HG03520 (cell line): Measurements from ENCODE around the gene TTC34.
"Not testable (repeated sequence)": the region's sequence is repeated elsewhere in the genome, so short reads cannot be mapped to it uniquely, and the experiment has no call there.

Source experiments
- ATAC-seq: cut with Tn5 transposase; IDR thresholded peaks from one replicate; pipeline ENCODE4 v1.9.1; 2021; ENCODE audit warnings: mild to moderate bottlenecking, moderate library complexity; ENCODE audit not compliant: unreplicated experiment

Gene TTC34

GRCh38 chr1:2799811-2800663, 1.5 kb downstream of the TTC34 start:
- no peak for ATAC-seq

DNA sequence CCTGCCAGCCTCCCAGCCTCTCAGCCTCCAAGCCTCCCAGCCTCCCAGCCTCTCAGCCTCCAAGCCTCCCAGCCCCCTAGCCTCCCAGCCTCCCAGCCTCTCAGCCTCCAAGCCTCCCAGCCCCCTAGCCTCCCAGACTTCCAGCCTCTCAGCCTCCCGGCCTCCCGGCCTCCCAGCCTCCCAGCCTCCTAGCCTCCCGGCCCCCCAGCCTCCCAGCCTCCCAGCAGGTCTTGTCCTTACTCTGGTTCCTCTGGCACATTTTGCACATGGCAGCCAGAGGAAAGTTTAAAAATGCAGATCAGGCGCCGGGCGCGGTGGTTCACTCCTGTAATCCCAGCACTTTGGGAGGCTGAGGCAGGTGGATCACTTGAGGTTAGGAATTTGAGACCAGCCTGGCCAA, 2.5 kb downstream of the TTC34 start:
- ATAC-seq, result not testable (repeated sequence)

GRCh38 chr1:2797741-2798016, 3.8 kb downstream of the TTC34 start:
- ATAC-seq, result no peak

DNA sequence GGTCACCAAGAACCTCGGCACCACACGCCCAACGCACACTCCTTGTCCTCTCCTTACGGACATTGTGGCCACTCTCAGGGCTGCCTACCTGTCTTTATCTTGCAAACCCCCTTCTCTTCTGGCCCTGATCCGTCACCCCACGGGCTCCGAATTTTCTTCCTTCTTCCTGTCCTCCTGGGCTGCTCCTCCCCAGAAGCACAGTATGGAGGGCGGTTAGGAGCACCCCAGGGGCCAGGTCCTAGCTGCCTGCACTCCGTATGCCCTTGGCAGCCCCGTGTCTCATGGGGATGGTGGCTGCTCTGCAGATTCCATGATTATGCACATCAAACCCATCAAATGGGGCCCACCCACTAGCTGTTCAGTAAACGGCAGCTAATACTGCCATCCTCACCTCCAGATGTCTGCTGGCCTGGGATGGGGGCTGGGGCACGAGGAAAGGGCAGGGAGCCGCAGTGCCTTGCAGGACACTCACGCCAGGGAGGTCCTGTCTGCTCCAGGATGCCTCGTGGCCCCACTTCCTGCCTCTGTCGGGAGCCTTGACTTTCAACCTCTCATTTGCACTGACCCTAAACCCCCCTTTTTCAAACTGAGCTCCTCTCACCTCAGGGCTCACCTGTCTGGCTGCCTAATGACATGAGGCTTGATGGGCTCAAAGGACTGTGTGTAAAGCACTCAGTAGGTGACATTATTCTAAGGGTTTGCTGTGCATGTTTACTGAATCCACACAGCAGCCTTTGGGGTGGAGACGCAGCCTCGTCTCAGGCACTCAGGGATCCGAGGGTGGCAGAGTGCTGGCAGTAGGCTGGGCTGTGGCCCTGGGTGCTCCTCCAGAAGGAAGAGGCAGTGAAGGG, 4.4 kb downstream of the TTC34 start:
- ATAC-seq, result no peak

DNA sequence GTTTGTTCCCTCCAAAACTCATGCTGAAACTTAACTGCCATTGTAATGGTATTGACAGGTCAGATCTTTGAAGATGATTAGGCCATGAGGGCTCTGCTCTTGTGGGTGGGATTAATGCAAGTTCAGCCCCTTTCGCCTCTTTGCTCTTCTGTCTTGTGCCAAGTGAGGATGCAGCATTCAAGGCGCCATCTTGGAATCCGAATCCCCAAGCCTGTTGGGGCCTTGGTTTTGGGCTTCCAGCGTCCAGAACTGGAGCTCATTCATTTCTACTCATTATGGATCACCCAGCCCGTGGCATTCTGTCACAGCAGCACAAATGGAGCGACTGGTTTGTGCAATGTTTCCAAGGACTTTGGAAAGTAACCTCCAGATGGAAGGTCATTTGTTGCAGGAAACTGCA, 5.6 kb downstream of the TTC34 start:
- no peak for ATAC-seq

GRCh38 chr1:2791027-2791760, 10.3 kb downstream of the TTC34 start:
- ATAC-seq, result no peak

DNA sequence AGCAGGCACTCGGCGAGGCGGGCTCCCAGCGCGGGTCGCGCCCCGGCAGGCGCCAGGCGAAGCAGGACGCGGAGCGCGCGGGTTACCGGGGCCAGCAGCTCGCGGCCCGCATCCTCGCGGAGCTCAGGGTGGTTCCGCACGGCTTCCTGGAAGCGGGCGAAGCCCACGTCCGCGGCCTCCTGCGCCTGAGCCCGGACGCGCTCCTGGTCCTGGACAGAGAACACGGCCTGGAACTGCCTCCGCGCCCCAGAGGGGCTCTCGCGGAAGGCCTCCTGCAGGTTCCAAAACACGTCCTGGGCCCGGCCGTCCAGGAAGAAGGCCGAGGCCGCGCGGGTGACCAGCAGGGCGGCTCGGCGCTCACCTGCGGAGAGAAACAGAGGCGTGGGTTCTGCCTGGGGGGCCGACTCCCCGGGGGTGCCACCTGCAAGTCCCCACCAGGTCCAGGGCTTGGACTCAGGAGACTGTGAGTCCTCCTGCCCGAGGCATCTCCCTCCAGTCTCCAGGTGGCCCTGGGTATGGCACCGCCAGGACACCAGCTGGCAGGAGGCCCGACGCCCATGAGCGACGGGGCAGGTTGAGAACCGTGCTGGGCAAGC, 11.4 kb downstream of the TTC34 start:
- ATAC-seq, result no peak

DNA sequence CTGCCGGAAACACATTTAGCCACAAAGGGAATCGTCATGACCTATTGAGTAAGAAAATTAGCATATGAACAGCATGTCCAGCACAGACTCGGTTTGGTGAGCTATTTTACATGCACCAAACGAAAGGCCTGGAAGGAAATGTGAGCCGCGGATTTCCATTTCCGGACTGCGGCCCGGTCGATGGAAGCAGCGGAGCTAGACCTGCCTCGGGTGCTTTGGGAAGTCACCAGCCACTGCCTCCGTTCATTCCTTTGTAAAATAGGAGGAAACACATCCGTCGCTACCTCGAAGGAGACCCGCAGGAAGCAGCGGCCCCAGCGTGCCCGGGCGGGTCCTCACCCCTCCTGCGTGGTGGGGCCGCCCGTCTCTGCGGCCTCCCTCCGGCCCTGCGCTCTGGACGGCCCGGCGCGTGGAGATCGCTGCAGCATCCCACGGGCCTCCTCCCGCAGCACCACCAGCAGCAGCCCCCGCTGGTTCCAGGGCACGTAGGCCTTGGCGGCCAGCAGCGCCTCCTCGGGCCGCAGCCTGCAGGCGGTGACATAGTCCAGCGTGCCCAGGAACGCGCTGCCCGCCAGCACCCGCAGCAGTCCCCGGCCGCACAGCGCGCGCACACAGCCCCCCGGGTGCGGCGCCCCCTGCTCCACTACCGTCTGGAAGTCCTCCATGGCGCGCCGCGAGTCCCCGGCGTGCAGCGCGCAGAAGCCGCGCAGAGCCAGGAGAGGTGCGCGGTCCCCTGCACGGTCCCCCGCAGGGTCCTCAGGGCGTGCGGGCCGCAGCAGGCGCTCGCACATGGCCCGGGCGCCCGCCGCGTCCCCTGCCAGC, 12.1 kb downstream of the TTC34 start:
- no peak for ATAC-seq

GRCh38 chr1:2788506-2789163, 12.9 kb downstream of the TTC34 start:
- ATAC-seq, result no peak

DNA sequence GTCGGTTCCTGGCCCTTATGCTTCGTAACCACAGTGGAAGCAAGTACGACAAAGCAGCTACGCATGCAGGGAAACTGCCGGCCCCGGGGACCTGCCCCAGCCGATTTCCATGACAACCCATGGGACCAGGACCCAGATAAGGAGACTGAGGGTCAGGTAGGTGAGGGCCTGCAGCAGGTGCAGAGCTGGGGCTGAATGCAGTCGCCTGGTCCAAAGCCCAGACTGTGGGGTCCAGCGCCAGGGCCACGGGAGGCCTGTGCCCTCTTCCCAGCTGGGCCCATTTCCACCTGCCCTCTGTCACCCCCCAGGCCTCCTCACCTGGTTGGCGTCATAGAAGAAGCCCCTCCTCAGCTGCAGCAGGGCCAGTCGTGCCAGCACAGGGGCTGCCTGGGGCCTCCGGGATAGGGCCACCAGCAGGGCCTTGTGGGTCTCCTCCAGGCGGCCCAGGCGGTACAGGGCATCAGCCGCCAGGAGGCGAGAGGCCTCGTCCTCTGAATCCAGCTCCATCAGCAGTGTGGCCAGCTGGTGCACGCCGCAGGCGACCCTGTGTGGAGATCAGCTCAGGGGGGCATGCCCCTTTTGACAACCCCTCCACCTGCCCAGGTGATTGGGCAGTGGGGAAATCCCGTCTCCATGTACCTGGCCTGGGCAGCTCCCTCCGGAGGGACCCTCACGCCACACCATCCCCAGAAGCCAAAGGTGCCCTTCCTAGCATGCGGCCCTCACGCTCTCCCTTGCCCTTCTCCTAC, 14.2 kb downstream of the TTC34 start:
- no peak for ATAC-seq

DNA sequence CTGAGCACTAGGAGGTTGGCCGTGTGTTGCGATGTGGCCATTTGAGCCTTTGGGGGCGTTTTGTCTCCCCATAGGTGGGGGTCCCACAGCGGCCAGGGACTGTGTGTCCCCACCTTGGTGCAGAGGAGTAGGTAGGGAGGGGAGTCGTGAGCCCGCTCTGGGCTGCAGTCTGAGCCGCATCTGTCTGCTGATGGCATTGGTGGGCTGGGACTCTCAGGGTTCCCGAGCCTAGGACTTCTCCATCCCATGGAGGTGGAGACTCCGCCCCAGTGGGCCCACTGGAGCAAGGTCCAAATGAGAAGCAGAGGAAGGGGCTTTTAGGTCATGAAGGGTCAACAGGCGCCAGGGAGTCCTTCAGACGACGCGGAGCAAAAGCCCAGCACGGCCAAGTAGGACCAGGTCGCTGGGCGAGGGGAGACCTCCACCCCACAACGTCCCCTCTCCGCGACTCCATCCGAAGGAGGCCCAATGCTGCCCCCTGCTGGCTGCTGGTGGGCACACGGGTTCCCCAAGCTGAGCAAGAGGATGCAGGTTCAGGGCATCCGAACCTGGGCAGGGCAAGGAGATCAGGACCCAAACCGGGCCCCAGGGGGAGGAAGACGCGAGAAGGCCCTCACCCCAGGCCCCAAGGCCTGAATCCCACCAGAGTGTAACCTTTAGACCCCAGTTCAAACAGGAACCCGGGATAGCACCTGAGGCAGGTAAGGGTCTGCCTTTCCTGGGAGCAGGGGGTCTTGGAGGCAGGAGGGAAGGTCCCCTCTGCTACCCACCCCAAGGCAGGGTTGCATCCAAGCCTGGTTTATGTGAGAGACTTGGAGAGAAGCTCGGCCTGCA, 14.9 kb downstream of the TTC34 start:
- ATAC-seq, result no peak

GRCh38 chr1:2785631-2786328, 15.7 kb downstream of the TTC34 start:
- ATAC-seq, result no peak

- no peak for ATAC-seq
Measured at GRCh38 chr1:2784854-2785630, 16.5 kb downstream of the TTC34 start.

GRCh38 chr1:2783435-2784397, 17.8 kb downstream of the TTC34 start:
- no peak for ATAC-seq

- no peak for ATAC-seq
Measured at GRCh38 chr1:2783069-2783434, 18.4 kb downstream of the TTC34 start.

- no peak for ATAC-seq
Measured at GRCh38 chr1:2781627-2782026, 19.9 kb downstream of the TTC34 start.
